Melanocyte of skin (primary cell): ENCODE data around the gene TSEN54. TPM values are rescaled to one million over a fixed set of nuclear protein-coding genes. Genes with fewer than 3 reads are reported as not detected.

Experiments used
- total RNA-seq, 2 donors: library from RNA; depleted of rRNA; stranded (reverse); fragments of >200 nt; gene quantifications; 2 replicates each; pipeline ENCODE4 v1.2.3, GENCODE V29; 2012

Gene TSEN54
- 10 to 100 TPM; 11.0 to 15.0 TPM for total RNA-seq

DNA sequence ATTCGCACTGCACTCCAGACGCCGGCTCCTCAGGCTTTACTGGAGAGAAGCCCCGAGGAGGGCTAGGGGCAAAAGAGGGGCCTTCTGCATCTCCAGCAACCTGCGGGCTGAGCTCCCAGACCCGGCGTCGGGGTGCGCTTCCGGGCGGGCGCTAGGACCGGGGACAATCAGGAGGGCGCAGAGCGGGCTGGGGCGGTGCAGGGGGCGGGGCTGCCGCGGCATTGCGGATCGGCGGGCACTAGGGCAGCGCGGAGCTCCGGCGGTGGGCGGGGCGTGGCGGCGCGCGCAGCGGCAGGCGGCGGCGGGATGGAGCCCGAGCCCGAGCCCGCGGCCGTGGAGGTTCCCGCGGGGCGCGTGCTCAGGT lies at the start of gene TSEN54:
TSS of gene TSEN54 (plus strand) at position 274 of the 364 bp plus-strand sequence. CDS start at position 307, 33 bp downstream.

DNA sequence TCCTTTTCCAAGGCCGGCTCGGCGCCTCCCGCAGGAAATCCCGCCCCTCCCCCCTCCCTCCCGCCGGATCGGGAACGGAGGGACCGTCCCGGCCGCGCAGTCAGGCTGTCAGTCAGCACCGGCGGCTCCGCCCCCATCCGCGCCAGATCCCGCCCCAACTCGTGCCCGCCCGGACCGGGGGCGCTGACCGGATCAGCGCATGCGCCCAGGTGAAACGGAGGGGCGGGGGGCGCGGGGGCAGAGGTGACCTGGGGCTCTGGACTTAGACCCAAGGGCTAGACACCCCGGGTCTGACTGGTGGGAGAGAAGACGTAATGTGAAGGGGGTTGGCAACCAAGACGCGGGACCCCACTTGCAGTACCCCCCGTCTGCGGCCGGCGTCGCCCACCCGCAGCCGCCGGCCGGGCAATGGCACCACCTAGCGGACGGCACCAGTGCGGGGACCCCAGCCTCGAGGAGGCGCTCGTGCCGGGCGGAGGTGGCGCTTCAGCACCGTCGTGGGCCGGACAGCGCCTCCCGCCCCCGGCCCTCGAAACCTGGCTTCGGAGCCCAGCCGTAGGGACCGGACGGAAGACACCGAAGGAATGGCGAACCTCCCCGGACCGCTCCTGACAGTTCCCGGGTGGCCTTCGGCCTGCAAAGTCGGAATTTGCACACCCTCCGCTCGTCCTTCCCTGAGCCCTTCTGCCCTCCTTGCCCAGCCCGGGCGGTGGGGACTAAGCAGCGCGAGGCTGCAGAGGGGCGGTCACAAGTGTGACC lies 653 bp upstream of the TSEN54 start, which contains the start of gene CASKIN2:
TSS of gene CASKIN2 (minus strand) at position 42 of the 759 bp plus-strand sequence. CDS start 1,733 bp downstream, outside the sequence.

DNA sequence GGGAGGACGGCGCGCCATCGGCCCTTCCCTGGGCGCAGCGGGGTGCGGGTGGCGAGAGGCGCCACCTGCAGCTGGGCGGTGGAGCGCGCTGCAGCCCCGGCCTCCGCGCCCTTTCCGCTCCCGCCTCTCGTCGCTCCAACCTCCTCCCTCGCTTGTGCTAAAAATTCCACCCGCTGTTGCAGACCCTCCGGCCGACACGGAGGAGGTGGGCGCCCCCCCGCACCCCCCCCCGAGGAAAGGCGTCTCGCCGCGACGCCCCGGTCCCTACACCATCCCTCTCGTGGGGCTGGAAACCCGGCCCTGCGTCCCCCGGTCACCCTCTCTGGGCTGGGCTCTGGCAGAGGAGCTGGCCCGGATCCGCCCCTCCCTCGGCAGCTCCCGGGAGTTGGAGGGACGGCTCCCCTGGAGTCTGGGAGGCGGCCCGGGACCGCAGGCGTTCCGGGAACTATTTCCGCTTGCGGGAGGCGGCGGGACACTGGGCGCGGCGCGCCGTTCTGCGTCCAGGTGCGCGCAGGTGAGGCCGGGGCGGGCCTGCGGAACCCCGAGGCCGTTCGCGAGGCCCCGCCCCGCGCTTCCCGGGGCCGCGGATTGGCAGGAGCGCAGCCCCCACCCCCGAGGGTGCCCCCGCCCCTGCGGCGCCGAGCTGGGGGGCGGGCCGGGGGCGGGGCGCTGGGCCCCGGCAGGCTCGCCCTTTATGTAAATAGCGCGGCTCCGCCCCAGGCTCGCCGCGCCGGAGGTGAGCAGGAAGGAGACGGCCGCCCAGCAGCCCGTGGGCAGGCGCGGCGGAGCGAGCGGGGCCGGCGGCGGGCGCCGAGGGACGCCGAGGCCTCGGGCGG lies 8.9 kb downstream of the TSEN54 start, which contains the start of gene LLGL2:
TSS of gene LLGL2 (plus strand) at position 728 of the 836 bp plus-strand sequence. CDS start 17,730 bp downstream, outside the sequence.

Other genes with a start within 250 kb of the TSEN54 start
- gene MIF4GD, start 245.3 kb upstream of the TSEN54 start, total RNA-seq = 10 to 100 TPM in 1 of 2 donors, 1 to 10 TPM in 1; 4.7 to 10.7 TPM
- gene SLC25A19, start 227.1 kb upstream of the TSEN54 start, total RNA-seq = 10 to 100 TPM in 1 of 2 donors, 1 to 10 TPM in 1; 4.5 to 11.0 TPM
- gene GRB2, start 110.8 kb upstream of the TSEN54 start, total RNA-seq = 10 to 100 TPM; 70.5 to 91.6 TPM
- gene TMEM94, start 59.9 kb upstream of the TSEN54 start, total RNA-seq = 10 to 100 TPM; 33.0 to 58.5 TPM
- gene CASKIN2, start 991 bp upstream of the TSEN54 start, total RNA-seq = 1 to 10 TPM; 7.7 to 8.9 TPM
- 1 to 10 TPM in 1 of 2 donors, under 1 TPM in 1; 0.69 to 2.0 TPM for gene LLGL2, start 9.2 kb downstream of the TSEN54 start, total RNA-seq
- gene MYO15B, start 71.3 kb downstream of the TSEN54 start, total RNA-seq = 1 to 10 TPM; 1.4 to 3.7 TPM
- under 1 TPM; 0.33 to 0.34 TPM for gene SMIM5, start 116.9 kb downstream of the TSEN54 start, total RNA-seq
- gene RECQL5, start 150.6 kb downstream of the TSEN54 start, total RNA-seq = 10 to 100 TPM; 22.4 to 24.3 TPM
- gene SAP30BP, start 150.8 kb downstream of the TSEN54 start, total RNA-seq = 10 to 100 TPM; 52.7 to 73.6 TPM
- under 1 TPM; under 0.01 to 0.69 TPM for gene ITGB4, start 204.9 kb downstream of the TSEN54 start, total RNA-seq
- 10 to 100 TPM; 48.9 to 77.9 TPM for gene GALK1, start 248.7 kb downstream of the TSEN54 start, total RNA-seq